Sigmoid colon (tissue), 4 donors: ENCODE data around the gene DHX16.

Experiments used
- CTCF ChIP-seq, 4 experiments: fragments of 450-650 bp in 3 of 4; fragments of 200-600 bp in 1 of 4; IDR thresholded peaks; one replicate each; pipeline ENCODE4 v1.5.1; 2016 to 2019; ENCODE audit warnings: antibody characterized with exemption in 4 of 4, mild to moderate bottlenecking in 3 of 4, moderate library complexity in 2 of 4
- POLR2AphosphoS5 ChIP-seq, 4 donors: sonication (generic); formaldehyde crosslinking; IDR thresholded peaks; one replicate each; pipeline ENCODE4 v1.6.1; 2017; ENCODE audit warnings: antibody characterized with exemption in 4 of 4

- TF ChIP-seq CTCF (IDR thresholded peaks at IDR 0.05) = no peak
- TF ChIP-seq POLR2AphosphoS5 (IDR thresholded peaks at IDR 0.05) = no peak
These were observed 53.2 kb downstream of the DHX16 start for GRCh38 chr6:30619561-30619960.
